CD8-positive, alpha-beta memory T cell (primary cell): ENCODE results near the gene ECI1. TPM values are rescaled to one million over a fixed set of nuclear protein-coding genes. Genes with fewer than 3 reads are reported as not detected.

ENCODE experiments used
- CTCF ChIA-PET: fragments of 350-600 bp; sonication (Branson Sonifier 250); formaldehyde crosslinking; loops from one replicate; lab custom pipeline; 2021; ENCODE audit warnings: antibody characterized with exemption; lab: Charles Lee
- POLR2A ChIA-PET: fragments of 350-600 bp; sonication (Branson Sonifier 250); formaldehyde crosslinking; loops from one replicate; lab custom pipeline; 2021; ENCODE audit warnings: antibody characterized with exemption; lab: Charles Lee
- DNase-seq, 5 donors: peaks; one replicate each; pipeline versions ENCODE4 v3.0.0 to v3.0.0-alpha.2; 2020 to 2022; ENCODE audit warnings: mixed read lengths in 1 of 5
- H3K27ac ChIP-seq: one replicate; pipeline ENCODE4 v1.7.0; 2013; ENCODE audit warnings: low read depth, mild to moderate bottlenecking, low read length, moderate library complexity
- H3K27me3 ChIP-seq: 2 replicates; pipeline ENCODE4 v1.7.0; 2013; ENCODE audit warnings: low read length, mild to moderate bottlenecking; ENCODE audit not compliant: insufficient read depth, poor library complexity, severe bottlenecking
- H3K36me3 ChIP-seq: 2 replicates; pipeline ENCODE4 v1.7.0; 2013; ENCODE audit warnings: mild to moderate bottlenecking, low read length, moderate library complexity; ENCODE audit not compliant: insufficient read depth
- H3K4me1 ChIP-seq: 2 replicates; pipeline ENCODE4 v1.7.0; 2013; ENCODE audit warnings: mild to moderate bottlenecking, low read length, moderate library complexity; ENCODE audit not compliant: insufficient read depth
- H3K4me3 ChIP-seq: 2 replicates; pipeline ENCODE4 v1.7.0; 2013; ENCODE audit warnings: mild to moderate bottlenecking, low read length
- H3K9me3 ChIP-seq: 2 replicates; pipeline ENCODE4 v1.7.0; 2013; ENCODE audit warnings: mild to moderate bottlenecking, low read length
- H3K27ac Mint-ChIP-seq, 8 donors: one replicate each; pipeline ENCODE4 v1.8.0; 2020 to 2021; ENCODE audit warnings: mixed read lengths in 8 of 8, mild to moderate bottlenecking in 6 of 8, inconsistent platforms in 3 of 8, moderate library complexity in 3 of 8
- H3K27me3 Mint-ChIP-seq, 2 donors: one replicate each; pipeline ENCODE4 v1.8.0; 2020 to 2021; ENCODE audit warnings: mixed read lengths in 2 of 2, mild to moderate bottlenecking in 1 of 2, moderate library complexity in 1 of 2
- H3K36me3 Mint-ChIP-seq, 3 donors: one replicate each; pipeline ENCODE4 v1.8.0; 2020 to 2021; ENCODE audit warnings: mixed read lengths in 3 of 3, inconsistent platforms in 1 of 3, mild to moderate bottlenecking in 1 of 3
- H3K4me1 Mint-ChIP-seq, 3 donors: one replicate each; pipeline ENCODE4 v1.8.0; 2020 to 2021; ENCODE audit warnings: mixed read lengths in 3 of 3, inconsistent platforms in 1 of 3, mild to moderate bottlenecking in 1 of 3
- H3K4me3 Mint-ChIP-seq, 7 donors: one replicate each; pipeline ENCODE4 v1.8.0; 2020 to 2021; ENCODE audit warnings: mixed read lengths in 7 of 7, mild to moderate bottlenecking in 6 of 7, moderate library complexity in 4 of 7, inconsistent platforms in 2 of 7
- H3K9me3 Mint-ChIP-seq, 5 donors: one replicate each; pipeline ENCODE4 v1.8.0; 2020 to 2022; ENCODE audit warnings: mixed read lengths in 5 of 5, mild to moderate bottlenecking in 3 of 5, moderate library complexity in 2 of 5, inconsistent platforms in 1 of 5
- polyA plus RNA-seq: library from polyadenylated mRNA; unstranded; fragments of 300-500 nt; fragmentation: Illumina TruSeq; gene quantifications from one replicate; pipeline ENCODE4 v1.2.3, GENCODE V29; 2021
- total RNA-seq, 2 experiments: library from RNA; stranded (reverse); gene quantifications; one replicate each; pipeline ENCODE4 v1.2.3, GENCODE V29; 2021

The ECI1 gene
- total and polyA plus RNA-seq, 3 experiments from 2014 or later, result 30.3 to 45.9 (median 33.1) TPM

GRCh38 chr16:2276368-2277195, 25.2 kb upstream of the ECI1 start:
- Histone ChIP-seq H3K27me3 (no peaks in the 10 kb centered on the region), H3K4me3 (no peak overlapping the region), H3K36me3 (no peaks in the 10 kb centered on the region), H3K27ac (no peak overlapping the region), H3K9me3 (no peaks in the 10 kb centered on the region), H3K4me1 (no peaks in the 10 kb centered on the region)
- Mint-ChIP-seq H3K4me1 (peaks cover 0 to 1% (median 0%) of the 10 kb centered on the region in 3 donors), H3K4me3 (no peak overlapping the region), H3K9me3 (no peaks in the 10 kb centered on the region), H3K27ac (no peak overlapping the region), H3K27me3 (no peaks in the 10 kb centered on the region), H3K36me3 (peaks cover 0 to 3% (median 0%) of the 10 kb centered on the region in 3 donors)
- CTCF ChIA-PET, result no interaction called here
- POLR2A ChIA-PET, result no interaction called here
- DNase-seq, result peak in 1 of 5 donors; percentile 3

DNA sequence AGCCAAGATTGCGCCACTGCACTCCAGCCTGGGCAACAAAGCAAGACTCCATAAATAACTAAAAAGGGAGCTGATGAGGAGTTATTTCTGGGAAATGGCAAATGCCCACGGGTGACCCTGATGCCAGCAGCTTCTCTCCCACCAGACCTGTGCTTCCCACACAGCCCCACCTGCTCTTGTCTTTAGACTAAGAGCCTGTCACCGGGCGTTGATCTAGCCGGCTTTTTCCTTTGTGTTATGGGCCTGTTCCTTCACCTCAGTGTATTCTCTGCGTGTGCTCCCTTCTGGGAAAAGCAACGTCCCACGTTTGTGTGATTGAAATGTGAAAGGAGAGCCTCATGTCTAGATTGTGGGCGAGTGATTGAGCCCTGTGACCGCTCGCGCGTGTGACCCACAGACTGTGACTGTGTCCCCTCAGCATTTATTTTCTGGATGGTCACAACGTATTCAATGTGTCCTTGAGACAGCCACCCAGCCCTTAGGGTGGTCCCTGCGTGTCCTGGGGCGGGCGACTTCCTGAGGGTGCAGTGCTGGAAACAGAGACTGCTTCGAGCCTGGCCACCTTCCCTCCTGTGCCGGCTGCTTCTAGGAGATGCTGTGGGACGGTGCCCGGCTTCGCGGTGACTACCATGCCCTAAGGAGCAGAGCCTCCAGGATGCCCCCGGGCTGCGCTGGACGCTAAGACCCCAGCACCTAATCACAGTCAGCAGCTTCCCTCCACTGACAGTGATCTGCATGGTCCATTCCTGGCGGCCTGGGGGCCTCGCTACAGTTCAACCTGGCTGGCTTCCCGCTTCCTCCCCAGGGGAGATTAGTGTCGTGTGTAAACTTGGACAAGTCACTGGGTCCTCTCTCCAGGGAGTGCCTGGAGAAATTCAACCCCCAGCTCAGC, 24.3 kb upstream of the ECI1 start:
- H3K36me3 Mint-ChIP-seq, result peaks cover 0 to 3% (median 0%) of the 10 kb centered on the region in 3 donors
- no peaks in the 10 kb centered on the region for H3K9me3 Mint-ChIP-seq
- peak in 1 of 5 donors; percentile 20 for DNase-seq
- H3K27me3 ChIP-seq, result no peaks in the 10 kb centered on the region
- H3K27ac Mint-ChIP-seq, result peak overlapping the region in 1 of 8 donors; percentile 32
- H3K27me3 Mint-ChIP-seq, result no peaks in the 10 kb centered on the region
- no peaks in the 10 kb centered on the region for H3K4me1 ChIP-seq
- POLR2A ChIA-PET, result no interaction called here
- no peak overlapping the region for H3K27ac ChIP-seq
- H3K4me3 ChIP-seq, result no peak overlapping the region
- peaks cover 0 to 2% (median 1%) of the 10 kb centered on the region in 3 donors for H3K4me1 Mint-ChIP-seq
- CTCF ChIA-PET, result interaction anchor here (1.2 kb wide), 1 partner anchor 81 kb away, joined by 5 read pairs; no protein-coding TSS in a partner anchor
- H3K4me3 Mint-ChIP-seq, result no peak overlapping the region
- H3K36me3 ChIP-seq, result no peaks in the 10 kb centered on the region
- H3K9me3 ChIP-seq, result no peaks in the 10 kb centered on the region

DNA sequence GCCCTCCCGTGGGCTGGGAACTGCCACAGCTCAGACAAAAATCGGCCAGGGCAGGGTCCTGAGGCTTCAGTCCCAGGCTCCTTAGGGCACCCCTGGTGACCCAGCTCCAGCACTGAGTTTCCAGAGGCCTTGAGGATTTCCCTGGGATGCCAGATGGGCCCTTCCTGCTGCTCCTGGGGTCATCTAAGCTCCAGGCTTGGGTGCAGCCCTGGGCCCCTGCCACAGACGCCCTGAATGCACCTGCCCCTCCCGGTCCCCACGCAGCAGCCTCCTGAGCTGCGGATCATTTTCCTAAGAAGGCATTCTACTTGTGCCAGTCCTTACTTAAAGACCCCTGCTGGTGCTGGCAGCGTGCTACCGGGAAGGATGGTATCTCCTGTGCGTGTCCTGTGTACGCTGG, 22.5 kb upstream of the ECI1 start:
- Histone ChIP-seq H3K9me3 (no peaks in the 10 kb centered on the region), H3K4me1 (peaks cover 9% of the 10 kb centered on the region), H3K27ac (no peak overlapping the region), H3K4me3 (no peak overlapping the region), H3K36me3 (no peaks in the 10 kb centered on the region), H3K27me3 (no peaks in the 10 kb centered on the region)
- DNase-seq, result peak in 1 of 5 donors; percentile 34
- Mint-ChIP-seq H3K27me3 (no peaks in the 10 kb centered on the region), H3K36me3 (peaks cover 0 to 2% (median 0%) of the 10 kb centered on the region in 3 donors), H3K9me3 (no peaks in the 10 kb centered on the region), H3K4me1 (peaks cover 7 to 13% (median 8%) of the 10 kb centered on the region in 3 donors), H3K4me3 (no peak overlapping the region), H3K27ac (peak overlapping the region in 1 of 8 donors; percentile 62)
- ChIA-PET POLR2A (no interaction called here), CTCF (no interaction called here)

DNA sequence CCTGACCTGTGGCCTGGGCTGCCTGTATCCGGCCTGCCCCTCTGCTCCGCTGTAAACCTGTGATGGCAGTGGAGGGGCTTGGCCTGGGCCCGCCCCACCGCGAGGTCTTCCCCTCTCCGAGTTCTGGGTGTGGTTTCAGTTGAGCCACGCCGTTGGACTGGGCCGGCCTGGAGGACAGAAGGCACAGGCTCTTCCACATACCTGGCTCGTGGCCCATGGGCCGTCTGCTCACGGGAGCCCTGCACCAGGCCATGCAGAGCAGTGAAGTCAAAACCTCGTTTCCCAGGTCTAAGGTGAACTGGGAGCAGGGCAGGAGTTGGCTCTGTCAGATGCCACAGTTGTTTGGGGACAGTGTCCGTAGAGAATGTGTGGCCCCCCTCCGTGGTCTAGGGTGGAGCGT, 22.1 kb upstream of the ECI1 start:
- ChIA-PET POLR2A (no interaction called here), CTCF (no interaction called here)
- Histone ChIP-seq H3K27me3 (no peaks in the 10 kb centered on the region), H3K27ac (no peak overlapping the region), H3K4me3 (no peak overlapping the region), H3K9me3 (no peaks in the 10 kb centered on the region), H3K4me1 (peaks cover 10% of the 10 kb centered on the region), H3K36me3 (no peaks in the 10 kb centered on the region)
- Mint-ChIP-seq H3K27me3 (no peaks in the 10 kb centered on the region), H3K4me3 (no peak overlapping the region), H3K4me1 (peaks cover 7 to 14% (median 8%) of the 10 kb centered on the region in 3 donors), H3K36me3 (peaks cover 0 to 4% (median 0%) of the 10 kb centered on the region in 3 donors), H3K9me3 (no peaks in the 10 kb centered on the region), H3K27ac (no peak overlapping the region)
- DNase-seq, result peak in 1 of 5 donors; percentile 15

DNA sequence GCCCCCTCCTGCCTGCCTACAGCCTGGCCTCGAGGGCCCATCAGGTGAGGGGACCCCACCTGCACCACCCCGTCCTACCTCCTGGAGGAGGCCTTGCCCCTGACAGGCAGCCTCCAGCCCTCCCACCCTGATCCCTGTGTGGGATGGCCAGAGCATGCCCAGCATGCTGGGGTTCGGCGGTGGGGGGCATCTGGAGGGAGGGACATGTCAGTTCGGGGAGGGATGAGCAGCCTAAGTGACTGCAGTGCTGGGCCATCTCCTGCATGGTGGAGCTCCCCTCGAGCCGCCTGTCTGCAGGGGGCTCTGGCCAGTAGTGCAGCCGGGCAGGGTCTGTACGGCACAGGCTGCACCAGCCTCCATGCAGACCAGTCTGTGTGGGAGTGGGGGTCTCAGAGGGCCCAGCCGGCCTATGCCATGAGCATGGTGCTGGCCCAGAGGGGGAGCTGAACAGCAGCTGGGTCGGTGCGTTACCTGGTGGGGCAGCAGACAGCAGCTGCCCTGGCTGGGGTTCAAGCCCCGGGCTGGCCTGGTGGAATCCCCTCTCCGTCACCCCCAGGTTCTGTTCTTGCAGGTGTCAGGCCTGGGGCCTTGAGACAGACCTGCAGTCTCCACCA, 20.6 kb upstream of the ECI1 start:
- peaks cover 9 to 19% (median 10%) of the 10 kb centered on the region in 3 donors for H3K4me1 Mint-ChIP-seq
- H3K27ac Mint-ChIP-seq, result peak overlapping the region in 2 of 8 donors; percentile 29 to 64
- Histone ChIP-seq H3K36me3 (no peaks in the 10 kb centered on the region), H3K9me3 (no peaks in the 10 kb centered on the region), H3K4me1 (peaks cover 10% of the 10 kb centered on the region), H3K4me3 (no peak overlapping the region), H3K27ac (no peak overlapping the region), H3K27me3 (no peaks in the 10 kb centered on the region)
- DNase-seq, result peak in 1 of 5 donors; percentile 14
- ChIA-PET CTCF (no interaction called here), POLR2A (no interaction called here)
- no peak overlapping the region for H3K4me3 Mint-ChIP-seq
- H3K27me3 Mint-ChIP-seq, result no peaks in the 10 kb centered on the region
- H3K9me3 Mint-ChIP-seq, result no peaks in the 10 kb centered on the region
- peaks cover 0 to 10% (median 0%) of the 10 kb centered on the region in 3 donors for H3K36me3 Mint-ChIP-seq

DNA sequence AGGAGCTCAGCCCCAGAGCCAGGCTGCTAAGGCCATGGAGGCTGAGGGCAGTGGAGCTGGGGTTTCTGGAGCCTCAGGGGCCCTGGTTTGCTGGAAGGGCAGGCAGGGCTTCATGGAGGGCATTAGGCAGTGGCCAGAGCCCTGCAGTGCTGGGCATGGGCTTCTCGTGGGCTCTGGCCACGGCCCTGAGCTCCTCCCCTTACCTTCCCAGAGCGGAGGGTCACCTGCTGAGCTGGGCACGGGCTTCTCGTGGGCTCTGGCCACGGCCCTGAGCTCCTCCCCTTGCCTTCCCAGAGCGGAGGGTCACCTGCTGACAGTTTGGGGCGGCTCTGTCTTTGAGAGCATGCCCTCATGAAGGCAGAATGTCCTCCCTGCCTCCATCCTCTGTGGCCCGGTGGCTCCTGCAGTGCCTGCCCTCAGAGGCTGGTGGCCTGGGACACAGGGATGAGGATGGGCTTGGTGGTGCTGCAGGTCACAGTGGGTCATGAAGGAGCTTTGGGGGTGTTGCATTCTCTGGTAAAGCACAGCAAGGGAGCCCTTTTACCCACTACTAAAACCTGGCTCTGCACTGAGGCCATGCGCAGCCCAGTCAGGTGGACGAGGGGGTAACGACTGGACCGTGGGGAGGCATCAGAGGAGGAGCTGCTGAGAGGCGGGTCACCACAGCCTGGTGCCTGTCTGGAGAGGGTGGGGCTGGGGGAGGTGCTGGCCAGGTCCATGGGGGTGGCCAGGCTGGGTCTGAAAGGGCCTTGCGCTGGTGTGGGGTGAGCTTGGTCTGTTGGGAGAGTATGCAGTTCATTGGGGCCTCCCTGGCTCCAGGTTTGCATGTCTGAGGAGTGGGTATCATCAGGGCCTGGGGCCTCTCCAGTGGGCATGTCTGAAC, 19.4 kb upstream of the ECI1 start:
- no peaks in the 10 kb centered on the region for H3K36me3 ChIP-seq
- ChIA-PET POLR2A (no interaction called here), CTCF (interaction anchor here (1.6 kb wide), 2 partner anchors 76 to 230 kb away, joined by 3 read pairs; no protein-coding TSS in a partner anchor)
- H3K4me3 ChIP-seq, result no peak overlapping the region
- peak in 1 of 5 donors; percentile 41 for DNase-seq
- peaks cover 20% of the 10 kb centered on the region for H3K4me1 ChIP-seq
- H3K27me3 Mint-ChIP-seq, result no peaks in the 10 kb centered on the region
- no peaks in the 10 kb centered on the region for H3K9me3 ChIP-seq
- H3K27ac ChIP-seq, result no peak overlapping the region
- peaks cover 0 to 19% (median 0%) of the 10 kb centered on the region in 3 donors for H3K36me3 Mint-ChIP-seq
- H3K9me3 Mint-ChIP-seq, result no peaks in the 10 kb centered on the region
- H3K4me3 Mint-ChIP-seq, result peak overlapping the region in 2 of 7 donors; percentile 22 to 66
- peaks cover 20 to 30% (median 21%) of the 10 kb centered on the region in 3 donors for H3K4me1 Mint-ChIP-seq
- H3K27me3 ChIP-seq, result no peaks in the 10 kb centered on the region
- peak overlapping the region in 2 of 8 donors; percentile 50 to 64 for H3K27ac Mint-ChIP-seq

- peak in 1 of 5 donors; percentile 29 for DNase-seq
- CTCF ChIA-PET, result interaction anchor here (1.6 kb wide), 2 partner anchors 75 to 231 kb away, joined by 3 read pairs; no protein-coding TSS in a partner anchor
- H3K4me3 ChIP-seq, result no peak overlapping the region
- Mint-ChIP-seq H3K36me3 (peaks cover 0 to 23% (median 0%) of the 10 kb centered on the region in 3 donors), H3K4me1 (peaks cover 25 to 36% (median 28%) of the 10 kb centered on the region in 3 donors), H3K27me3 (no peaks in the 10 kb centered on the region), H3K27ac (peak overlapping the region in 3 of 8 donors; percentile 58 to 98 (median 92)), H3K4me3 (peak overlapping the region in 5 of 7 donors; percentile 96 to 98 (median 97)), H3K9me3 (no peaks in the 10 kb centered on the region)
- no peaks in the 10 kb centered on the region for H3K27me3 ChIP-seq
- H3K9me3 ChIP-seq, result no peaks in the 10 kb centered on the region
- H3K36me3 ChIP-seq, result no peaks in the 10 kb centered on the region
- peaks cover 25% of the 10 kb centered on the region for H3K4me1 ChIP-seq
- POLR2A ChIA-PET, result no interaction called here
- H3K27ac ChIP-seq, result no peak overlapping the region
Measured at GRCh38 chr16:2270070-2270462, 18.7 kb upstream of the ECI1 start.
